Measurements from ENCODE around the gene NFAT5.

GRCh38 chr16:69703638-69704037 is 137.9 kb downstream of the NFAT5 start:
- no peak for TF ChIP-seq EP300 (IDR thresholded peaks at IDR 0.05)
- no peak for TF ChIP-seq CTCF (IDR thresholded peaks at IDR 0.05)
